Measurements from ENCODE around the gene AK8. TPM values are rescaled to one million over a fixed set of nuclear protein-coding genes. Genes with fewer than 3 reads are reported as not detected.
A peak's percentile ranks its signal among the peaks of the same experiment; 100 is the strongest.

The AK8 gene
- total and polyA plus RNA-seq, 9 of the 15 experiments (the other 6 are each of a cell fraction or from before 2014, with no cell fraction given): 0.06 to 0.37 TPM; not detected in 7

GRCh38 chr9:132896906-132897305 lies 18.8 kb upstream of the AK8 start:
- no peak overlapping the region for H3K4me3 ChIP-seq
- H3K9ac ChIP-seq (ENCODE audit: insufficient read depth in 1 of 2, low read depth in 2 of 2, low read length in 2 of 2): no peak overlapping the region
- DNase-seq (ENCODE audit: extremely low read depth in 1 of 4, low spot score in 3 of 4): no peak
- in situ Hi-C loops (cut with MboI): no loop called here
- BruUV-seq (replicated peaks): no TSS peak
- TF ChIP-seq GATAD2B (IDR thresholded peaks at IDR 0.05; ENCODE audit: borderline replicate concordance): no peak
- TF ChIP-seq TSHZ1 (CRISPR knock-in tag; IDR thresholded peaks at IDR 0.05): no peak
- no peak for TF ChIP-seq MAX (CRISPR knock-in tag; IDR thresholded peaks at IDR 0.05)
- TF ChIP-seq LARP7 (IDR thresholded peaks at IDR 0.05): no peak
- TF ChIP-seq ZNF316 (IDR thresholded peaks at IDR 0.05): 0 out of 2 replicates have a peak, but pooled peaks have one; percentile 4
- no peak overlapping the region for H2AFZ ChIP-seq (ENCODE audit: low read depth, low read length)
- H3K4me1 ChIP-seq (replicated peaks in 1 of 2; ENCODE audit: control insufficient read depth in 2 of 2, insufficient read depth in 2 of 2, low read length in 2 of 2): peaks cover 0 to 2% of the 10 kb centered on the region in 2 experiments; a peak in 2 of 5 replicates
- no peak overlapping the region for H3K4me2 ChIP-seq (ENCODE audit: insufficient read depth, low read length)
- intact Hi-C loops (cut with micrococcal nuclease): no loop called here
- no peak overlapping the region for H3K27ac ChIP-seq (ENCODE audit: extremely low read depth, low read depth, low read length)
- whole genome bisulfite sequencing (ENCODE audit: insufficient coverage, low coverage, missing lambda C conversion rate): 67% methylated on average over 6 of the region's 6 CpGs
- 0 out of 2 replicates have a peak, but pooled peaks cover 7% of the 10 kb centered on the region for H4K20me1 ChIP-seq (replicated peaks; ENCODE audit: control insufficient read depth, insufficient read depth, low read length)
- H3K79me2 ChIP-seq (ENCODE audit: control insufficient read depth, insufficient read depth, low read length): no peaks in the 10 kb centered on the region
- no peaks in the 10 kb centered on the region for H3K9me1 ChIP-seq (ENCODE audit: control insufficient read depth, insufficient read depth, low read length)
- H3K36me3 ChIP-seq (ENCODE audit: control insufficient read depth, insufficient read depth, low read length): peaks cover 51% of the 10 kb centered on the region; the same call in 2 of the 3 replicates
- H3K9me3 ChIP-seq (replicated peaks; ENCODE audit: control insufficient read depth, insufficient read depth, low read depth, low read length): no peaks in the 10 kb centered on the region
- ATAC-seq: no peak
- CTCF ChIA-PET (ENCODE audit: low intra/inter-chr PET ratio): no interaction called here
- POLR2A ChIA-PET: interaction anchor here (0.5 to 1.3 kb wide), 5 partner anchors 18 to 227 kb away, joined by 3 to 6 read pairs (median 3); partner anchors contain the start of genes DDX31 and GTF3C4
- FAIRE-seq: no peak
- no peaks in the 10 kb centered on the region for H3K27me3 ChIP-seq (ENCODE audit: control insufficient read depth in 2 of 2, insufficient read depth in 2 of 2, low read length in 2 of 2)

Data from K562 (cell line).